Activated naive CD8-positive, alpha-beta T cell treated with anti-CD3 and anti-CD28 coated beads for 36 hours (primary cell): ENCODE results near the gene NAV2. TPM values are rescaled to one million over a fixed set of nuclear protein-coding genes. Genes with fewer than 3 reads are reported as not detected.

Experiments
- DNase-seq: peaks from one replicate; pipeline ENCODE4 v3.0.0; 2021
- H3K27ac Mint-ChIP-seq: one replicate; pipeline ENCODE4 v1.8.0; 2022; ENCODE audit warnings: mild to moderate bottlenecking, moderate library complexity, mixed read lengths
- H3K27me3 Mint-ChIP-seq: one replicate; pipeline ENCODE4 v1.8.0; 2022; ENCODE audit warnings: mild to moderate bottlenecking, mixed read lengths
- H3K36me3 Mint-ChIP-seq: one replicate; pipeline ENCODE4 v1.8.0; 2021; ENCODE audit warnings: mild to moderate bottlenecking, mixed read lengths
- H3K4me1 Mint-ChIP-seq: one replicate; pipeline ENCODE4 v1.8.0; 2021; ENCODE audit warnings: mixed read lengths
- H3K4me3 Mint-ChIP-seq: one replicate; pipeline ENCODE4 v1.8.0; 2022; ENCODE audit warnings: mild to moderate bottlenecking, moderate library complexity, mixed read lengths
- H3K9me3 Mint-ChIP-seq: one replicate; pipeline ENCODE4 v1.8.0; 2022; ENCODE audit warnings: mixed read lengths
- total RNA-seq, 2 experiments: library from RNA; stranded (reverse); gene quantifications; one replicate each; pipeline ENCODE4 v1.2.3, GENCODE V29; 2021

Gene NAV2
- total RNA-seq, 2 experiments from 2014 or later, result 0.14 to 0.20 TPM

GRCh38 chr11:20026629-20027555, 314.3 kb downstream of the NAV2 start:
- no peak for DNase-seq
- Mint-ChIP-seq H3K36me3 (no peaks in the 10 kb centered on the region), H3K9me3 (no peaks in the 10 kb centered on the region), H3K4me1 (no peaks in the 10 kb centered on the region), H3K4me3 (no peak overlapping the region), H3K27ac (no peak overlapping the region), H3K27me3 (peaks cover 3% of the 10 kb centered on the region)

GRCh38 chr11:20027556-20028013, 314.9 kb downstream of the NAV2 start:
- no peaks in the 10 kb centered on the region for H3K36me3 Mint-ChIP-seq
- no peak overlapping the region for H3K4me3 Mint-ChIP-seq

GRCh38 chr11:20029193-20029592, 316.6 kb downstream of the NAV2 start:
- H3K4me3 Mint-ChIP-seq, result no peak overlapping the region
- H3K27me3 Mint-ChIP-seq, result peaks cover 3% of the 10 kb centered on the region
- no peak for DNase-seq
- H3K36me3 Mint-ChIP-seq, result no peaks in the 10 kb centered on the region
- H3K27ac Mint-ChIP-seq, result no peak overlapping the region
- H3K9me3 Mint-ChIP-seq, result no peaks in the 10 kb centered on the region
- no peaks in the 10 kb centered on the region for H3K4me1 Mint-ChIP-seq

More at GRCh38 chr11:20027556-20028013, 314.9 kb downstream of the NAV2 start:
- DNase-seq, result no peak
- no peaks in the 10 kb centered on the region for H3K9me3 Mint-ChIP-seq
- H3K4me1 Mint-ChIP-seq, result no peaks in the 10 kb centered on the region
- no peak overlapping the region for H3K27ac Mint-ChIP-seq
- H3K27me3 Mint-ChIP-seq, result peaks cover 3% of the 10 kb centered on the region

GRCh38 chr11:20030472-20030871, 317.8 kb downstream of the NAV2 start:
- peaks cover 3% of the 10 kb centered on the region for H3K27me3 Mint-ChIP-seq
- H3K9me3 Mint-ChIP-seq, result no peaks in the 10 kb centered on the region
- no peaks in the 10 kb centered on the region for H3K4me1 Mint-ChIP-seq
- H3K36me3 Mint-ChIP-seq, result no peaks in the 10 kb centered on the region
- no peak overlapping the region for H3K27ac Mint-ChIP-seq
- no peak for DNase-seq
- H3K4me3 Mint-ChIP-seq, result no peak overlapping the region

GRCh38 chr11:20031155-20032001, 318.7 kb downstream of the NAV2 start:
- no peaks in the 10 kb centered on the region for H3K4me1 Mint-ChIP-seq
- peaks cover 3% of the 10 kb centered on the region for H3K27me3 Mint-ChIP-seq
- DNase-seq, result no peak
- H3K27ac Mint-ChIP-seq, result no peak overlapping the region
- no peaks in the 10 kb centered on the region for H3K36me3 Mint-ChIP-seq
- no peaks in the 10 kb centered on the region for H3K9me3 Mint-ChIP-seq
- H3K4me3 Mint-ChIP-seq, result no peak overlapping the region

- H3K36me3 Mint-ChIP-seq, result no peaks in the 10 kb centered on the region
- DNase-seq, result no peak
- H3K9me3 Mint-ChIP-seq, result no peaks in the 10 kb centered on the region
- peaks cover 3% of the 10 kb centered on the region for H3K27me3 Mint-ChIP-seq
- H3K4me3 Mint-ChIP-seq, result no peak overlapping the region
- no peaks in the 10 kb centered on the region for H3K4me1 Mint-ChIP-seq
- no peak overlapping the region for H3K27ac Mint-ChIP-seq
Observed at GRCh38 chr11:20032127-20032526, 319.5 kb downstream of the NAV2 start.

- no peaks in the 10 kb centered on the region for H3K4me1 Mint-ChIP-seq
- H3K27me3 Mint-ChIP-seq, result peaks cover 3% of the 10 kb centered on the region
- H3K36me3 Mint-ChIP-seq, result no peaks in the 10 kb centered on the region
- H3K9me3 Mint-ChIP-seq, result no peaks in the 10 kb centered on the region
- H3K4me3 Mint-ChIP-seq, result no peak overlapping the region
- H3K27ac Mint-ChIP-seq, result no peak overlapping the region
- DNase-seq, result no peak
Observed at GRCh38 chr11:20032577-20033260, 320.1 kb downstream of the NAV2 start.

GRCh38 chr11:20033806-20034205, 321.2 kb downstream of the NAV2 start:
- H3K4me1 Mint-ChIP-seq, result no peaks in the 10 kb centered on the region
- DNase-seq, result no peak
- H3K36me3 Mint-ChIP-seq, result no peaks in the 10 kb centered on the region
- H3K4me3 Mint-ChIP-seq, result no peak overlapping the region
- H3K27me3 Mint-ChIP-seq, result peaks cover 3% of the 10 kb centered on the region
- H3K9me3 Mint-ChIP-seq, result no peaks in the 10 kb centered on the region
- no peak overlapping the region for H3K27ac Mint-ChIP-seq

- Mint-ChIP-seq H3K4me3 (no peak overlapping the region), H3K9me3 (no peaks in the 10 kb centered on the region), H3K36me3 (no peaks in the 10 kb centered on the region), H3K27ac (no peak overlapping the region), H3K27me3 (peaks cover 3% of the 10 kb centered on the region), H3K4me1 (no peaks in the 10 kb centered on the region)
- no peak for DNase-seq
Observed at GRCh38 chr11:20034941-20035340, 322.3 kb downstream of the NAV2 start.

- H3K36me3 Mint-ChIP-seq, result no peaks in the 10 kb centered on the region
- H3K4me3 Mint-ChIP-seq, result no peak overlapping the region
- peaks cover 3% of the 10 kb centered on the region for H3K27me3 Mint-ChIP-seq
- H3K4me1 Mint-ChIP-seq, result no peaks in the 10 kb centered on the region
- no peaks in the 10 kb centered on the region for H3K9me3 Mint-ChIP-seq
- no peak for DNase-seq
- H3K27ac Mint-ChIP-seq, result no peak overlapping the region
Observed at GRCh38 chr11:20035375-20035700, 322.7 kb downstream of the NAV2 start.

GRCh38 chr11:20035701-20036601, 323.3 kb downstream of the NAV2 start:
- H3K27ac Mint-ChIP-seq, result no peak overlapping the region
- H3K4me1 Mint-ChIP-seq, result no peaks in the 10 kb centered on the region
- no peak overlapping the region for H3K4me3 Mint-ChIP-seq
- H3K27me3 Mint-ChIP-seq, result peaks cover 3% of the 10 kb centered on the region
- no peaks in the 10 kb centered on the region for H3K36me3 Mint-ChIP-seq
- H3K9me3 Mint-ChIP-seq, result no peaks in the 10 kb centered on the region
- no peak for DNase-seq

GRCh38 chr11:20036626-20037335, 324.1 kb downstream of the NAV2 start:
- Mint-ChIP-seq H3K9me3 (no peaks in the 10 kb centered on the region), H3K36me3 (no peaks in the 10 kb centered on the region), H3K4me3 (no peak overlapping the region), H3K4me1 (no peaks in the 10 kb centered on the region), H3K27me3 (no peaks in the 10 kb centered on the region), H3K27ac (no peak overlapping the region)
- no peak for DNase-seq

- no peaks in the 10 kb centered on the region for H3K36me3 Mint-ChIP-seq
- no peak for DNase-seq
- H3K27me3 Mint-ChIP-seq, result no peaks in the 10 kb centered on the region
- no peak overlapping the region for H3K4me3 Mint-ChIP-seq
- H3K4me1 Mint-ChIP-seq, result no peaks in the 10 kb centered on the region
- H3K27ac Mint-ChIP-seq, result no peak overlapping the region
- H3K9me3 Mint-ChIP-seq, result no peaks in the 10 kb centered on the region
Observed at GRCh38 chr11:20037396-20038153, 324.9 kb downstream of the NAV2 start.
